Effector memory CD8-positive, alpha-beta T cell (primary cell): ENCODE measurements around the gene CFAP65.

Experiments
- ATAC-seq: fragments of 150-1000 bp; cut with Tn5 transposase; replicated peaks from 2 replicates; pipeline ENCODE4 v1.10.0; 2021; ENCODE audit warnings: mild to moderate bottlenecking, moderate library complexity
- DNase-seq, 3 experiments: peaks; one replicate each; pipeline ENCODE4 v3.0.0; 2021
- H3K27ac Mint-ChIP-seq, 2 donors: one replicate each; pipeline ENCODE4 v1.8.0; 2022; ENCODE audit warnings: mild to moderate bottlenecking in 2 of 2, mixed read lengths in 2 of 2, moderate library complexity in 2 of 2
- H3K27me3 Mint-ChIP-seq, 2 donors: one replicate each; pipeline ENCODE4 v1.8.0; 2022; ENCODE audit warnings: mixed read lengths in 2 of 2
- H3K36me3 Mint-ChIP-seq: one replicate; pipeline ENCODE4 v1.8.0; 2022; ENCODE audit warnings: mild to moderate bottlenecking, moderate library complexity, mixed read lengths; ENCODE audit not compliant: insufficient read depth
- H3K4me1 Mint-ChIP-seq, 2 donors: one replicate each; pipeline ENCODE4 v1.8.0; 2022; ENCODE audit warnings: low read depth in 2 of 2, mixed read lengths in 2 of 2
- H3K4me3 Mint-ChIP-seq, 2 donors: one replicate each; pipeline ENCODE4 v1.8.0; 2022; ENCODE audit warnings: mild to moderate bottlenecking in 2 of 2, mixed read lengths in 2 of 2, moderate library complexity in 2 of 2
- H3K9me3 Mint-ChIP-seq, 2 donors: one replicate each; pipeline ENCODE4 v1.8.0; 2022; ENCODE audit warnings: mixed read lengths in 2 of 2

CFAP65 gene

DNA sequence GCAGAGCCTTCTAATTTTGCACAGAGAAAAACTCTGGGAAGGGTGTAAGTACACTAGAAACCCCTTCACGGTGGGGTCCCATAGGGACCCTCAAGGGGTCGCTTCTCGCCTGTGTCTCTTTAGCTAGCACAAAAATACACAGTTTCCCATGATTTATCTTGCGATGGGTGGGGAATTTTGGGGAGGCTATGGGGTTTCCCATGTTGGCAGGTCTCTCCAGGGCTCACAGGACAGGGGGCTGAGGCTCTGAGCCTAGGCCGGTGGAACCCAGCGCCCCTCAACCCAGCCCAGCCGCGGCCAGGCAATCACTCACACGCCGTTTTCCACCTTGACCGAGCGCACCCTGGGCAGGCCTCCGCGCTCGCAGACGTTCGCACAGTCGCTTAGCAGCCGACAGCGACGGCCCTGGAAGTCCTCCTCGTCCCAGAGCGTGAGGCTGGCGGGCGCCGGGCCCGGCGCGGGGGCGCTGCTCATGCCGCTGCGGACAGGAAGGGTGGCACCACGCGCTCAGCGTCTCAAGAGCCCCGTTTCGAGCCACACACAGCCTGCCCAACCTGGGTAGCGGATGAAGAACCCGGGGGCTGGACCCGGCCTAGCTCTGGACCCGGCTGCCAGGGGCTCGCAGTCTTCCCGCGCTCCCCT is 48.5 kb downstream of the CFAP65 start:
- H3K27ac Mint-ChIP-seq: no peak overlapping the region
- H3K27me3 Mint-ChIP-seq: peaks cover 78 to 98% of the 10 kb centered on the region in 2 donors
- DNase-seq (no peak), ATAC-seq (no peak)
- no peaks in the 10 kb centered on the region for H3K9me3 Mint-ChIP-seq
- peak overlapping the region in 1 of 2 donors; percentile 17 for H3K4me3 Mint-ChIP-seq
- H3K36me3 Mint-ChIP-seq: no peaks in the 10 kb centered on the region
- H3K4me1 Mint-ChIP-seq: peaks cover 6 to 9% of the 10 kb centered on the region in 2 donors

- H3K36me3 Mint-ChIP-seq: no peaks in the 10 kb centered on the region
- H3K27me3 Mint-ChIP-seq: peaks cover 76 to 98% of the 10 kb centered on the region in 2 donors
- peaks cover 6 to 9% of the 10 kb centered on the region in 2 donors for H3K4me1 Mint-ChIP-seq
- ATAC-seq (no peak), DNase-seq (no peak)
- no peaks in the 10 kb centered on the region for H3K9me3 Mint-ChIP-seq
- no peak overlapping the region for H3K27ac Mint-ChIP-seq
- no peak overlapping the region for H3K4me3 Mint-ChIP-seq
Measured at GRCh38 chr2:218992196-218992595, 49.1 kb downstream of the CFAP65 start.

GRCh38 chr2:218991674-218992168 is 49.6 kb downstream of the CFAP65 start:
- Mint-ChIP-seq H3K36me3 (no peaks in the 10 kb centered on the region), H3K27ac (no peak overlapping the region), H3K4me1 (peaks cover 6 to 9% of the 10 kb centered on the region in 2 donors), H3K4me3 (no peak overlapping the region), H3K9me3 (no peaks in the 10 kb centered on the region), H3K27me3 (peaks cover 73 to 98% of the 10 kb centered on the region in 2 donors)
- ATAC-seq (no peak), DNase-seq (no peak)

GRCh38 chr2:218990612-218991011 is 50.7 kb downstream of the CFAP65 start:
- Mint-ChIP-seq H3K27ac (no peak overlapping the region), H3K9me3 (no peaks in the 10 kb centered on the region), H3K27me3 (peaks cover 76 to 98% of the 10 kb centered on the region in 2 donors), H3K36me3 (no peaks in the 10 kb centered on the region), H3K4me3 (no peak overlapping the region), H3K4me1 (peaks cover 5 to 15% of the 10 kb centered on the region in 2 donors)
- DNase-seq (no peak), ATAC-seq (no peak)

DNA sequence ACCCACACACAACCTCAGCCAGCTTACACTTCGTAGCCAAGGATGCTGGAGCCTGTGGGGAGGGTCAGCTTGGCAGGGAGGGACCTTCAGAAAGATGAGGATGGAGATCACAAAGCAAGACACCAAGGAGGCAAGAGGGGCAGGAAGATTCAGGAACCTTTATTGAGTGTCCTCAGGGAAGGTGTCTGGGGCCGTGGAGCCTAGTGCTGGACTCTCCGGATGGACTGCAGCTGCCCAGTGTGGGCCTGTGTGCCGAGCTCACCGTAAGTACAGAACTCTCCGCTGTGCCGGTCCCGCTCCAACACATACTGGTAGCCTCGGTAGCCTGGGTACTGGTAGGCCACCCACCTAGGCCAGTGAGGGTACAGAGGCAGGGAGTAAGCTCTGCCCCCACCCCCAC is 51.3 kb downstream of the CFAP65 start:
- Mint-ChIP-seq H3K36me3 (no peaks in the 10 kb centered on the region), H3K9me3 (no peaks in the 10 kb centered on the region), H3K4me3 (no peak overlapping the region), H3K4me1 (peaks cover 2 to 17% of the 10 kb centered on the region in 2 donors), H3K27me3 (peaks cover 74 to 98% of the 10 kb centered on the region in 2 donors), H3K27ac (no peak overlapping the region)
- ATAC-seq (no peak), DNase-seq (no peak)

DNA sequence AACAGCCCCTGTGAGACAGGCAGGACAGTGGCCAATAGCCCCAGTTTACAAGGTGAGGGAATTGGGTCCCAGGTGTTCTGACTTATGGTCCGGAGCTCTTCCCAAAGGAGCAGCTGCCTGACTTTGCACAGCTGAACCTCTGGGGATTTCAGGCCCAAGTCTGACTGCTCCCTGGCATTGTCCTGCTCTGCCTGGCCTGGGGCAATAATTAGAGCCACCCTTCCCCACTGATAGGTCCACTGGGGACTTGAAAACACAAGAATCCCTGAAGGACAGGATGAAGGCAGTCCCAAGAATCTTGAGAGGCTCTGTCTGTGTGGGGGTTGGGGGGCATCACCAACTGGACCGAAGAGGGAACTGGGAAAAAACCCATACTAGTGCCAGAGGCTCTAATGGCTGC is 52.7 kb downstream of the CFAP65 start:
- H3K36me3 Mint-ChIP-seq: peaks cover 2% of the 10 kb centered on the region
- H3K27me3 Mint-ChIP-seq: peaks cover 77 to 98% of the 10 kb centered on the region in 2 donors
- peaks cover 5 to 17% of the 10 kb centered on the region in 2 donors for H3K4me1 Mint-ChIP-seq
- DNase-seq (no peak), ATAC-seq (no peak)
- no peaks in the 10 kb centered on the region for H3K9me3 Mint-ChIP-seq
- no peak overlapping the region for H3K4me3 Mint-ChIP-seq
- H3K27ac Mint-ChIP-seq: no peak overlapping the region

DNA sequence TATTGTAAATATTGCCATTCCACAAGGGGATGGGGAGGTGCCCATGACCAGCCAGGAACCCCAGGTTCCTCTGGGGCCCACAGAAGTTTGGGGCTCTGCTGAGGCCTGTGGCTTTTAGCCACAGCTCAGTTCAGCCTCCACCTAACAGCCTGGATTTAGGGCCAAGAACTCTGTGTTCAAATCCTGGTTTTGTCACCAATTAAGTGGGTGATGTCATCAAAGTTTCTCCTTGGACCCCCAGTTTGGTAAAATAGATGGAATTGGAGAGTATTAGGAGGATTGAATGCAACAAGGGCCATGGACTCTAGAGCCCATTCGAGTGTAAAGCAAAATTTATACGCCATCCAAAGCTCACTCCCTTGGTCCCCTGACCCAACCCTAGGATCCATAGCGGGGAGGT is 53.2 kb downstream of the CFAP65 start:
- no peak for DNase-seq
- Mint-ChIP-seq H3K27me3 (peaks cover 82 to 100% of the 10 kb centered on the region in 2 donors), H3K4me1 (peaks cover 9 to 17% of the 10 kb centered on the region in 2 donors), H3K4me3 (no peak overlapping the region), H3K9me3 (no peaks in the 10 kb centered on the region), H3K27ac (no peak overlapping the region), H3K36me3 (peaks cover 2% of the 10 kb centered on the region)
- ATAC-seq: no peak

DNA sequence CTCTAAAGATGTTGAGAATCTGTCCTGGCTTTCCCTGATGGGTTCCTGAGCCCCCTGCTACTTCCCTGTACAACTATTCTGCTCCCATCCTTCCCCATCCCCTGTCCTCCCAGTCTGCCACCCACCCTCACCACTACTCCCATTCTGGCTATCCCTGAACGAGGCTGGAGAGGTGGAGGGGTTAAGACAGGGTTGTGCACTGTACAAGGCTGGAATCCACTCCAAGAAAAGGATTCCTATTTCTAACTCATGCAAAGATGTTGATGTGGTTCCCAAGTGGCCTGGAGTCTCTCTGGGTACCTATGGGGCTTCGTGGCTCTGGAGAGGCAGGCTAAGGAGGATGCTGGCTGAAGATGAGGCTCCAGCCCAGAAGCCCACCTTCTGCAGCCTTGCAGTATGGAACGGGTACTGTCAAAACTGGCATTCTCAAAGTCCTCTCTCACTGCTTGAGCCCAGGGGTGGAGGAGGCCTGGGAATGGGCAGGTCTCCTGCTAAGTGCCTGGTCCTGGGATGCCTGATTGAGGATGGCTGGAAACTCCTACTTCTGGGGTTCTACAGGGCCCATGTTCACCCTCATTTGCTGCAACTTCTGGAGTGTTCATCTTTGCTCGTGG is 55.1 kb downstream of the CFAP65 start:
- DNase-seq: no peak
- Mint-ChIP-seq H3K27ac (no peak overlapping the region), H3K36me3 (peaks cover 4% of the 10 kb centered on the region), H3K9me3 (no peaks in the 10 kb centered on the region), H3K4me1 (peaks cover 15 to 18% of the 10 kb centered on the region in 2 donors), H3K4me3 (peak overlapping the region; percentile 13 to 37), H3K27me3 (peaks cover 88 to 100% of the 10 kb centered on the region in 2 donors)
- ATAC-seq: no peak

DNA sequence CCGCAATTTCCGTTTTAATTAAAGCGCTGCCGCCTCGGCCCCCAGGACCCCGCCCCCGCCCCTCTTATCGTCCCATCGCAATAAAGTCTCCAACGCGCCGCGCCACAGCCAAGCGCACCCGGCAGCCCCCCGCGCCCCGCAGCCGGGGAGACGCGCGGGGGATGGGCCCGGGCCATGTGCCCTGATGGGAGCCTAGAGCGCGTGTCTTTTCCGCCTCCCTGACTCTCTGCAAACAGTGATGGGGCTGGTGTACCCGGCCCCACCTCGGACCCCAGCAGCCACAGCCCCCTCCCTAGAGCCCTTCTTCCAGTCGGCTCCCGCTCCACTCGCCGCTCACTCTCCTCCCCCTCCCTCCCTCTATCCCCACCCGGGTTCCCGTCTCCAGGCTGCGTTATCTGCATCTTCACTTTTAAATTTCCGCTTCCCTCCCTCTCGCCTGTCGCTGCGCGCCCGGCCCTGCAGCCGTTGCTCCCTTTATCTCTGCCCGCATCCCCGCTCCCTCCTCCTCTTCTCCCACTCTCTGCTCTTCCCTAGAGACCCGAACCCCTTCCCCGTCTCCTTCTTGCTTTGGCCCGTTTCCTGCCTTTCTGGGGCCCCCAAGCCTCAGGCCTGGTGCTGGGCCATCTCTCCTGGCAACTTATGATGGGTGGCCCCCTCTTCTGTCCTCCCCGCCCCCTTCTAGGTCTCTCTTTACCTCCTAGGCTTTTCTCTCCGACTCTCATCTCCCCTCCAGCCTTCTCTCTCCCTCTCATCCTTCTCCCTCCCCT is 55.8 kb downstream of the CFAP65 start:
- no peak for DNase-seq
- no peaks in the 10 kb centered on the region for H3K9me3 Mint-ChIP-seq
- no peak for ATAC-seq
- no peak overlapping the region for H3K27ac Mint-ChIP-seq
- peaks cover 8% of the 10 kb centered on the region for H3K36me3 Mint-ChIP-seq
- H3K4me1 Mint-ChIP-seq: peaks cover 20 to 21% of the 10 kb centered on the region in 2 donors
- H3K27me3 Mint-ChIP-seq: peaks cover 90 to 100% of the 10 kb centered on the region in 2 donors
- H3K4me3 Mint-ChIP-seq: peak overlapping the region; percentile 13 to 37

DNA sequence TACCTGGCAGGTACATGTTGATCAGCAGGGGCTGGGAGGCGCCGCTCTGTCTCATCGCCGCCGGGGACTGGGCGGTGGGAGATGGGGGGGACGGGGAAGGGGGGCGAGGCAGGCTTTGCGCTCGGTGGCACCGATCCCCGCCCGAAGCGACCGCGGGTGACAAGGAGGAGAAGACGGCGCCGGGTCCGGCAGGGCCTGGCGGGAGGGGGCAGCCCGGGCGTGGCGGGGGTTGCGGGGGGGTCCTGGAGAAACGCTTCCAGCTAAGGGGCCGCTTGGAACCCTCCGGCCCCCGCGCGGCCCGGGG is 56.3 kb downstream of the CFAP65 start, which contains the start of gene FEV:
FEV (minus strand) TSS at position 164 of the 304 bp plus-strand sequence; CDS start at position 55, 109 bp downstream.
- peaks cover 89 to 100% of the 10 kb centered on the region in 2 donors for H3K27me3 Mint-ChIP-seq

DNA sequence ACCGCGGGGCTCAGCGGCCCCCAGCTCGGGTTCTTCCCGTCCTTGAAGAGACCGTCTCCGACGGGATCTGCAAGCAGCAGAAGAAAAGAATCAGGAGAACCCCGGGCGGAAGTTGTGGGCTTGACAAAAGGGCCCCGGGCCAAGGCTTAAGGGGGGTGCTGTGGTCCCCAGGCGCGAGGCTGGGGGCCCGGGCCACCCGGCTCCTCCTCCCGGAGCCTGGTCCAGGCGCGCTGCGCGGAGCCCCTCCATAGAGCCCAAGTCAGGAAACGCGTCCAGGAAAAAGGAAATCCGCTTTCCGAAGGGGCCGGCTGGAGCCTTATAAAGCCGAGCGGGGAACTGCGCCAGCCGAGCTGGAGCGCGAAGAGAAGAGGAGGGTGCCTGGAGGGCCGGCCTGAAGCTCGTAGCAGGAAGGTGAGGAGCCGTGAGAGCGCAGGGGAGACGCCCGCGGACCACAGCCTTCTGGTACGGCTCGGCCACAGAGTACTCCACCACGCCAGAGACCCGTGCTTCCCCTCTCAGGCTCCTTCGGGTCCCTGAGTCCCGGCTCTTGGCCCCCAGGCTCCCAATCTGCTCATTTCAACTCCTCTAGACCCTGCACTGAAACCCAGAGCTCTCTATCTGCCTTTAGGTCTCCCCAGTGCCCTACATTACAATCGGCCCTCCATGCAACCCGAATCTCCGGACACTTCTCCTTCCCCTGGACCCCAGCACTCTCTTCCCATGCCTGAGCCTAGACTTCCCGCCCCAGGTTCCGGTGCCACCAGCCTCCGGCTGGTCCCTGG is 56.9 kb downstream of the CFAP65 start:
- DNase-seq (no peak), ATAC-seq (no peak)
- H3K36me3 Mint-ChIP-seq: peaks cover 8% of the 10 kb centered on the region
- H3K4me1 Mint-ChIP-seq: peaks cover 24 to 28% of the 10 kb centered on the region in 2 donors
- H3K9me3 Mint-ChIP-seq: no peaks in the 10 kb centered on the region
- peak overlapping the region in 1 of 2 donors; percentile 17 for H3K4me3 Mint-ChIP-seq
- H3K27ac Mint-ChIP-seq: peak overlapping the region in 1 of 2 donors; percentile 17
- H3K27me3 Mint-ChIP-seq: peaks cover 86 to 100% of the 10 kb centered on the region in 2 donors

More for the DNA sequence above, 56.3 kb downstream of the CFAP65 start, which contains the start of gene FEV:
- H3K27ac Mint-ChIP-seq: peak within 1 kb of the TSS in 1 of 2 donors; percentile 17
- H3K36me3 Mint-ChIP-seq: peaks cover 8% of the 10 kb centered on the region
- ATAC-seq: no peak
- no peak for DNase-seq
- H3K4me1 Mint-ChIP-seq: peaks cover 23 to 24% of the 10 kb centered on the region in 2 donors
- peak within 1 kb of the TSS; percentile 13 to 37 for H3K4me3 Mint-ChIP-seq
- H3K9me3 Mint-ChIP-seq: no peaks in the 10 kb centered on the region

- H3K27me3 Mint-ChIP-seq: peaks cover 81 to 100% of the 10 kb centered on the region in 2 donors
- H3K27ac Mint-ChIP-seq: no peak overlapping the region
- H3K9me3 Mint-ChIP-seq: no peaks in the 10 kb centered on the region
- peaks cover 8% of the 10 kb centered on the region for H3K36me3 Mint-ChIP-seq
- H3K4me3 Mint-ChIP-seq: peak overlapping the region in 1 of 2 donors; percentile 17
- ATAC-seq (no peak), DNase-seq (no peak)
- H3K4me1 Mint-ChIP-seq: peaks cover 24 to 28% of the 10 kb centered on the region in 2 donors
Measured at GRCh38 chr2:218983934-218984238, 57.4 kb downstream of the CFAP65 start.
